Measurements from ENCODE around the gene KCNJ3.
"Not testable (repeated sequence)": the region's sequence is repeated elsewhere in the genome, so short reads cannot be mapped to it uniquely, and the experiment has no call there.

Gene KCNJ3

GRCh38 chr2:154849482-154849881, 151.0 kb downstream of the KCNJ3 start:
- DNase-seq = no peak

GRCh38 chr2:154850532-154850931, 152.0 kb downstream of the KCNJ3 start:
- DNase-seq = no peak

- no peak for DNase-seq
Measured at GRCh38 chr2:154855138-154855537, 156.6 kb downstream of the KCNJ3 start.

- not testable (repeated sequence) for DNase-seq
Measured at GRCh38 chr2:154867151-154867550, 168.7 kb downstream of the KCNJ3 start.

- DNase-seq = no peak
Measured at GRCh38 chr2:154875999-154876398, 177.5 kb downstream of the KCNJ3 start.

- DNase-seq = no peak
Measured at GRCh38 chr2:154882725-154883124, 184.2 kb downstream of the KCNJ3 start.

- no peak for DNase-seq
Measured at GRCh38 chr2:154886316-154886715, 187.8 kb downstream of the KCNJ3 start.

- DNase-seq = no peak
Measured at GRCh38 chr2:154898269-154898668, 199.8 kb downstream of the KCNJ3 start.

GRCh38 chr2:154901063-154901462, 202.6 kb downstream of the KCNJ3 start:
- DNase-seq = no peak
